A549 (cell line): ENCODE data around the gene HPN.

Experiments used
- CTCF ChIP-seq: fragments of >200 bp; sonication (Bioruptor Twin); formaldehyde crosslinking; IDR thresholded peaks from 3 replicates; pipeline ENCODE4 v1.5.1; 2016
- EP300 ChIP-seq, 2 experiments: fragments of >200 bp; sonication (Bioruptor Twin); formaldehyde crosslinking; IDR thresholded peaks; 2 replicates in 1 of 2; 3 replicates in 1 of 2; pipeline ENCODE4 v1.6.1; 2016 to 2017
- TF ChIP-seq, protein P1 (sequence below): fragments of 450-650 bp; IDR thresholded peaks from 2 replicates; pipeline ENCODE4 v1.6.1; 2014; ENCODE audit warnings: antibody characterized with exemption

- TF ChIP-seq EP300 (IDR thresholded peaks at IDR 0.05) (no peak), CTCF (no peak)
- TF ChIP-seq, protein P1, sequence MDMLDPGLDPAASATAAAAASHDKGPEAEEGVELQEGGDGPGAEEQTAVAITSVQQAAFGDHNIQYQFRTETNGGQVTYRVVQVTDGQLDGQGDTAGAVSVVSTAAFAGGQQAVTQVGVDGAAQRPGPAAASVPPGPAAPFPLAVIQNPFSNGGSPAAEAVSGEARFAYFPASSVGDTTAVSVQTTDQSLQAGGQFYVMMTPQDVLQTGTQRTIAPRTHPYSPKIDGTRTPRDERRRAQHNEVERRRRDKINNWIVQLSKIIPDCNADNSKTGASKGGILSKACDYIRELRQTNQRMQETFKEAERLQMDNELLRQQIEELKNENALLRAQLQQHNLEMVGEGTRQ, result no peak
These were observed 48.0 kb downstream of the HPN start for GRCh38 chr19:35089554-35089953.
